Mesenchymal stem cell (in vitro differentiated cells and primary cell): ENCODE results near the gene RNF13.

Experiments used
- DNase-seq: peaks from one replicate; pipeline ENCODE4 v3.0.0-alpha.2; 2013
- H2AFZ ChIP-seq: one replicate; pipeline ENCODE4 v1.6.1; 2013; ENCODE audit warnings: low read depth, mild to moderate bottlenecking, control low read depth, inconsistent platforms, low read length, moderate library complexity
- H2AK5ac ChIP-seq: 2 replicates; pipeline ENCODE4 v1.6.1; 2013; ENCODE audit warnings: low read length, moderate library complexity, mild to moderate bottlenecking, inconsistent platforms; ENCODE audit not compliant: severe bottlenecking
- H2BK120ac ChIP-seq: one replicate; pipeline ENCODE4 v1.6.1; 2013; ENCODE audit warnings: low read depth, mild to moderate bottlenecking, inconsistent platforms, low read length, moderate library complexity
- H2BK12ac ChIP-seq, 2 experiments: one replicate each; pipeline ENCODE4 v1.6.1; 2013; ENCODE audit warnings: inconsistent platforms in 2 of 2, low read length in 2 of 2, mild to moderate bottlenecking in 2 of 2, moderate library complexity in 2 of 2, control low read depth in 1 of 2
- H2BK15ac ChIP-seq: one replicate; pipeline ENCODE4 v1.6.1; 2013; ENCODE audit warnings: mild to moderate bottlenecking, low read depth, inconsistent platforms; ENCODE audit not compliant: poor library complexity, severe bottlenecking
- H2BK5ac ChIP-seq: 2 replicates; pipeline ENCODE4 v1.6.1; 2013; ENCODE audit warnings: low read depth, mild to moderate bottlenecking, low read length, control low read depth, inconsistent platforms; ENCODE audit not compliant: poor library complexity, severe bottlenecking
- H3K14ac ChIP-seq, 2 experiments: one replicate each; pipeline ENCODE4 v1.6.1; 2013; ENCODE audit warnings: inconsistent platforms in 2 of 2, low read length in 2 of 2, control low read depth in 1 of 2, mild to moderate bottlenecking in 1 of 2, moderate library complexity in 1 of 2
- H3K18ac ChIP-seq, 2 experiments: one replicate each; pipeline ENCODE4 v1.6.1; 2013; ENCODE audit warnings: inconsistent platforms in 2 of 2, low read length in 2 of 2, control low read depth in 1 of 2, low read depth in 1 of 2, mild to moderate bottlenecking in 1 of 2
- H3K23ac ChIP-seq, 2 experiments: one replicate each; pipeline ENCODE4 v1.6.1; 2013; ENCODE audit warnings: inconsistent platforms in 2 of 2, low read length in 2 of 2, mild to moderate bottlenecking in 2 of 2, moderate library complexity in 2 of 2, control low read depth in 1 of 2
- H3K27ac ChIP-seq: 2 replicates; pipeline ENCODE4 v1.5.1; 2013; ENCODE audit warnings: mild to moderate bottlenecking, moderate library complexity, low read length, control low read depth, inconsistent platforms; ENCODE audit not compliant: poor library complexity, severe bottlenecking
- H3K27me3 ChIP-seq, 2 experiments: 2 replicates each; pipeline versions ENCODE4 v1.6.1 to v1.7.0; 2013; ENCODE audit warnings: low read length in 2 of 2, mild to moderate bottlenecking in 2 of 2, moderate library complexity in 2 of 2, control low read depth in 1 of 2, inconsistent platforms in 1 of 2; ENCODE audit not compliant: control insufficient read depth in 1 of 2, insufficient read depth in 1 of 2
- H3K36me3 ChIP-seq, 2 experiments: 2 replicates each; pipeline versions ENCODE4 v1.6.1 to v1.7.0; 2013; ENCODE audit warnings: low read length in 2 of 2, control low read depth in 1 of 2, inconsistent platforms in 1 of 2, low read depth in 1 of 2, mild to moderate bottlenecking in 1 of 2; ENCODE audit not compliant: insufficient read depth in 2 of 2, control insufficient read depth in 1 of 2
- H3K4ac ChIP-seq, 2 experiments: one replicate each; pipeline ENCODE4 v1.6.1; 2013; ENCODE audit warnings: inconsistent platforms in 2 of 2, low read length in 2 of 2, mild to moderate bottlenecking in 2 of 2, moderate library complexity in 2 of 2, control low read depth in 1 of 2, low read depth in 1 of 2
- H3K4me1 ChIP-seq: 2 replicates; pipeline ENCODE4 v1.6.1; 2013; ENCODE audit warnings: low read depth, low read length, control low read depth; ENCODE audit not compliant: control insufficient read depth, insufficient read depth
- H3K4me2 ChIP-seq: 2 replicates; pipeline ENCODE4 v1.6.1; 2013; ENCODE audit warnings: low read length, mild to moderate bottlenecking, inconsistent platforms; ENCODE audit not compliant: poor library complexity, severe bottlenecking
- H3K4me3 ChIP-seq, 2 experiments: 2 replicates each; pipeline versions ENCODE4 v1.5.1 to v1.7.0; 2013; ENCODE audit warnings: low read length in 2 of 2, mild to moderate bottlenecking in 2 of 2, control low read depth in 1 of 2, low read depth in 1 of 2; ENCODE audit not compliant: insufficient read depth in 1 of 2
- H3K79me1 ChIP-seq: replicated peaks from 2 replicates; pipeline ENCODE4 v1.6.1; 2013; ENCODE audit warnings: mild to moderate bottlenecking, control low read depth, low read length, inconsistent platforms; ENCODE audit not compliant: poor library complexity, severe bottlenecking
- H3K9ac ChIP-seq: 2 replicates; pipeline ENCODE4 v1.7.0; 2013; ENCODE audit warnings: mild to moderate bottlenecking, low read length, moderate library complexity
- H3K9me3 ChIP-seq: 2 replicates; pipeline ENCODE4 v1.7.0; 2013; ENCODE audit warnings: mild to moderate bottlenecking, low read length; ENCODE audit not compliant: control insufficient read depth
- H4K8ac ChIP-seq: one replicate; pipeline ENCODE4 v1.6.1; 2013; ENCODE audit warnings: inconsistent platforms, mild to moderate bottlenecking, low read length, moderate library complexity
- H4K91ac ChIP-seq: one replicate; pipeline ENCODE4 v1.6.1; 2013; ENCODE audit warnings: mild to moderate bottlenecking, low read length, inconsistent platforms
- WGBS: methylation state at CpG from one replicate; pipeline ENCODE4 v1.1.7; 2013; ENCODE audit warnings: mixed read lengths; 5-methylcytosine and 5-hydroxymethylcytosine counted together

RNF13 gene

GRCh38 chr3:149867563-149867962 lies 54.5 kb downstream of the RNF13 start:
- no peak overlapping the region for H3K23ac ChIP-seq
- H3K18ac ChIP-seq: no peak overlapping the region
- H3K79me1 ChIP-seq: peaks cover 10% of the 10 kb centered on the region
- no peak overlapping the region for H2BK5ac ChIP-seq
- H3K27me3 ChIP-seq: no peaks in the 10 kb centered on the region
- H4K91ac ChIP-seq: no peak overlapping the region
- peaks cover 0 to 17% of the 10 kb centered on the region in 2 experiments for H3K36me3 ChIP-seq
- peaks cover 15% of the 10 kb centered on the region for H3K9me3 ChIP-seq
- H3K4me2 ChIP-seq: no peak overlapping the region
- no peak overlapping the region for H3K4me3 ChIP-seq
- H3K4ac ChIP-seq: no peak overlapping the region
- no CpG with 5 or more reads among the region's 1 CpG for WGBS
- no peak overlapping the region for H2AFZ ChIP-seq
- no peak overlapping the region for H2BK15ac ChIP-seq
- DNase-seq: no peak
- no peaks in the 10 kb centered on the region for H3K4me1 ChIP-seq
- H4K8ac ChIP-seq: no peak overlapping the region
- H3K9ac ChIP-seq: no peak overlapping the region
- H3K27ac ChIP-seq: no peak overlapping the region
- no peak overlapping the region for H2AK5ac ChIP-seq
- H3K14ac ChIP-seq: no peak overlapping the region
- no peak overlapping the region for H2BK120ac ChIP-seq
- H2BK12ac ChIP-seq: no peak overlapping the region

- H3K9me3 ChIP-seq: peaks cover 15% of the 10 kb centered on the region
- WGBS: no CpG with 5 or more reads among the region's 3 CpGs
- H3K27me3 ChIP-seq: no peaks in the 10 kb centered on the region
- no peaks in the 10 kb centered on the region for H3K4me1 ChIP-seq
- no peak overlapping the region for H3K14ac ChIP-seq
- no peak overlapping the region for H3K23ac ChIP-seq
- H2BK12ac ChIP-seq: no peak overlapping the region
- H2BK5ac ChIP-seq: no peak overlapping the region
- no peak overlapping the region for H3K18ac ChIP-seq
- H3K27ac ChIP-seq: no peak overlapping the region
- H3K4me3 ChIP-seq: no peak overlapping the region
- no peak overlapping the region for H2AK5ac ChIP-seq
- no peak for DNase-seq
- no peak overlapping the region for H2AFZ ChIP-seq
- no peak overlapping the region for H3K4ac ChIP-seq
- H3K4me2 ChIP-seq: no peak overlapping the region
- no peak overlapping the region for H3K9ac ChIP-seq
- no peak overlapping the region for H2BK15ac ChIP-seq
- H3K79me1 ChIP-seq: peaks cover 8% of the 10 kb centered on the region
- no peak overlapping the region for H4K91ac ChIP-seq
- peaks cover 0 to 10% of the 10 kb centered on the region in 2 experiments for H3K36me3 ChIP-seq
- no peak overlapping the region for H2BK120ac ChIP-seq
- H4K8ac ChIP-seq: no peak overlapping the region
Measured at GRCh38 chr3:149871855-149872254, 58.8 kb downstream of the RNF13 start.

- Histone ChIP-seq H2AK5ac (no peak overlapping the region), H3K14ac (no peak overlapping the region), H4K8ac (no peak overlapping the region), H3K4me3 (no peak overlapping the region), H3K36me3 (peaks cover 0 to 10% of the 10 kb centered on the region in 2 experiments), H3K4me1 (no peaks in the 10 kb centered on the region), H2AFZ (no peak overlapping the region), H3K9me3 (peaks cover 12% of the 10 kb centered on the region), H3K4ac (no peak overlapping the region), H3K4me2 (no peak overlapping the region), H2BK120ac (no peak overlapping the region), H3K9ac (no peak overlapping the region), H4K91ac (no peak overlapping the region), H3K79me1 (peaks cover 8% of the 10 kb centered on the region), H3K18ac (no peak overlapping the region), H2BK5ac (no peak overlapping the region), H2BK12ac (no peak overlapping the region), H3K27ac (no peak overlapping the region), H3K27me3 (no peaks in the 10 kb centered on the region), H2BK15ac (no peak overlapping the region), H3K23ac (no peak overlapping the region)
- no peak for DNase-seq
- 95% methylated on average over 2 of the region's 2 CpGs for WGBS
Measured at GRCh38 chr3:149872589-149872988, 59.6 kb downstream of the RNF13 start.

GRCh38 chr3:149877668-149878067 lies 64.7 kb downstream of the RNF13 start:
- Histone ChIP-seq H3K23ac (no peak overlapping the region), H2BK5ac (no peak overlapping the region), H3K4ac (no peak overlapping the region), H3K4me3 (no peak overlapping the region), H2AK5ac (no peak overlapping the region), H4K91ac (no peak overlapping the region), H4K8ac (no peak overlapping the region), H3K14ac (no peak overlapping the region), H3K9ac (no peak overlapping the region), H3K27me3 (no peaks in the 10 kb centered on the region), H3K4me2 (no peak overlapping the region), H3K4me1 (no peaks in the 10 kb centered on the region), H3K27ac (no peak overlapping the region), H2BK15ac (no peak overlapping the region), H2BK12ac (no peak overlapping the region), H3K9me3 (no peaks in the 10 kb centered on the region), H2BK120ac (no peak overlapping the region), H3K36me3 (peaks cover 0 to 6% of the 10 kb centered on the region in 2 experiments), H3K79me1 (peaks cover 4% of the 10 kb centered on the region), H3K18ac (no peak overlapping the region), H2AFZ (no peak overlapping the region)
- WGBS: 100% methylated on average over 1 of the region's 1 CpG
- DNase-seq: no peak
